KMS-11 (cell line): Measurements from ENCODE around the gene IGF2R.

Experiments
- H2AFZ ChIP-seq: fragments of 200-600 bp; sonication (generic); 2 replicates; pipeline ENCODE4 v1.6.1; 2016; ENCODE audit warnings: antibody characterized with exemption, mixed run types, low read depth
- H3K27ac ChIP-seq: fragments of 200-600 bp; sonication (generic); 2 replicates; pipeline ENCODE4 v1.6.1; 2016; ENCODE audit warnings: mild to moderate bottlenecking, mixed run types
- H3K27me3 ChIP-seq: fragments of 200-600 bp; sonication (generic); 2 replicates; pipeline ENCODE4 v1.6.1; 2017; ENCODE audit warnings: mild to moderate bottlenecking, low read depth, mixed run types, moderate library complexity; ENCODE audit not compliant: insufficient read depth
- H3K36me3 ChIP-seq: fragments of 200-600 bp; sonication (generic); 2 replicates; pipeline ENCODE4 v1.6.1; 2017; ENCODE audit warnings: mild to moderate bottlenecking, mixed run types; ENCODE audit not compliant: insufficient read depth
- H3K4me1 ChIP-seq: fragments of 200-600 bp; sonication (generic); 2 replicates; pipeline ENCODE4 v1.6.1; 2016; ENCODE audit warnings: mild to moderate bottlenecking, low read depth, mixed run types; ENCODE audit not compliant: poor library complexity, severe bottlenecking
- H3K4me2 ChIP-seq: fragments of 200-600 bp; sonication (generic); 2 replicates; pipeline ENCODE4 v1.7.0; 2016; ENCODE audit warnings: mild to moderate bottlenecking, mixed run types
- H3K4me3 ChIP-seq: fragments of 200-600 bp; sonication (generic); IDR thresholded peaks from 2 replicates; pipeline ENCODE4 v1.6.1; 2017; ENCODE audit warnings: low read depth, low read length, mixed read lengths; ENCODE audit not compliant: insufficient read depth
- H3K79me2 ChIP-seq: fragments of 200-600 bp; sonication (generic); 2 replicates; pipeline ENCODE4 v1.6.1; 2016; ENCODE audit warnings: low read depth, mixed run types; ENCODE audit not compliant: insufficient read depth
- H3K9ac ChIP-seq: fragments of 200-600 bp; sonication (generic); 2 replicates; pipeline ENCODE4 v1.6.1; 2016; ENCODE audit warnings: mild to moderate bottlenecking, mixed run types
- H4K20me1 ChIP-seq: fragments of 200-600 bp; sonication (generic); 2 replicates; pipeline ENCODE4 v1.6.1; 2016; ENCODE audit warnings: mild to moderate bottlenecking, mixed run types; ENCODE audit not compliant: insufficient read depth
- CTCF ChIP-seq: fragments of 200-600 bp; sonication (generic); conservative IDR thresholded peaks from 2 replicates; pipeline ENCODE4 v1.6.1; 2017; ENCODE audit warnings: low read depth, mild to moderate bottlenecking, antibody characterized with exemption, low read length, moderate library complexity, mixed read lengths

The IGF2R gene

DNA sequence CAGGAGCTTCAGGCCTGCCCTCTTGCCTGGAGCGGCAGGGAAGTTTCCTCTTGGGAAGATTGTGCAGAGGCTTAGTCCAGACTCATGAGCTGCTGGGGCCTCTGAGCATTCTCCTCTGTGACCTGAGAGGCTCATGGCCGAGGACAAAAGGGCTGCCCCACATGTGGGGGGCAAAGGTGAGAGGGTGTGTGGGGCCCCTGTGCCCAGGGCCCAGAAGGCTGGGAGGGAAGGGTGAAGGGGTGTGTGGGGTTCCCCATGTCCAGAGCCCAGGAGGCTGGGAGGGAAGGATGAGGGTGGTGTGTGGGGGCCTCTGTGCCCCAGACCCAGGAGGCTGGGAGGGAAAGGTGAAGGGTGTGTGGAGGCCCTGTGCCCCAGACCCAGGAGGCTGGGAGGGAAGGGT lies 101.9 kb downstream of the IGF2R start:
- H3K27ac ChIP-seq, result no peak overlapping the region

GRCh38 chr6:160071805-160072690 lies 103.2 kb downstream of the IGF2R start:
- no peak overlapping the region for H3K4me3 ChIP-seq
- TF ChIP-seq CTCF, result no peak
- H4K20me1 ChIP-seq, result no peaks in the 10 kb centered on the region
- no peak overlapping the region for H3K27ac ChIP-seq
- peaks cover 4% of the 10 kb centered on the region; the same call in 1 of the 2 replicates for H3K36me3 ChIP-seq
- no peak overlapping the region for H3K9ac ChIP-seq
- H3K79me2 ChIP-seq, result no peaks in the 10 kb centered on the region
- no peaks in the 10 kb centered on the region for H3K27me3 ChIP-seq
- H3K4me1 ChIP-seq, result peaks cover 39% of the 10 kb centered on the region
- H2AFZ ChIP-seq, result no peak overlapping the region
- H3K4me2 ChIP-seq, result no peak overlapping the region

More for the DNA sequence above, 101.9 kb downstream of the IGF2R start:
- Histone ChIP-seq H3K27me3 (no peaks in the 10 kb centered on the region), H4K20me1 (no peaks in the 10 kb centered on the region), H3K79me2 (no peaks in the 10 kb centered on the region), H3K4me2 (no peak overlapping the region; the same call in 1 of the 2 replicates), H3K9ac (no peak overlapping the region), H2AFZ (no peak overlapping the region), H3K4me3 (no peak overlapping the region), H3K36me3 (peaks cover 4% of the 10 kb centered on the region; the same call in 1 of the 2 replicates), H3K4me1 (peaks cover 48% of the 10 kb centered on the region)
- TF ChIP-seq CTCF, result no peak

GRCh38 chr6:160073272-160073671 lies 104.4 kb downstream of the IGF2R start:
- H3K36me3 ChIP-seq, result peaks cover 4% of the 10 kb centered on the region; the same call in 1 of the 2 replicates
- no peaks in the 10 kb centered on the region for H3K27me3 ChIP-seq
- H3K79me2 ChIP-seq, result no peaks in the 10 kb centered on the region
- no peak overlapping the region for H3K9ac ChIP-seq
- H3K27ac ChIP-seq, result no peak overlapping the region
- no peak overlapping the region for H3K4me3 ChIP-seq
- H3K4me2 ChIP-seq, result no peak overlapping the region
- no peaks in the 10 kb centered on the region for H4K20me1 ChIP-seq
- TF ChIP-seq CTCF, result no peak
- no peak overlapping the region for H2AFZ ChIP-seq
- peaks cover 26% of the 10 kb centered on the region for H3K4me1 ChIP-seq

GRCh38 chr6:160076009-160076408 lies 107.1 kb downstream of the IGF2R start:
- no peaks in the 10 kb centered on the region; the same call in 1 of the 2 replicates for H3K36me3 ChIP-seq
- H2AFZ ChIP-seq, result no peak overlapping the region
- no peak for TF ChIP-seq CTCF

More at GRCh38 chr6:160076009-160076408, 107.1 kb downstream of the IGF2R start:
- Histone ChIP-seq H3K4me2 (no peak overlapping the region), H3K79me2 (no peaks in the 10 kb centered on the region), H4K20me1 (no peaks in the 10 kb centered on the region), H3K4me3 (no peak overlapping the region), H3K4me1 (no peaks in the 10 kb centered on the region), H3K9ac (no peak overlapping the region), H3K27ac (no peak overlapping the region), H3K27me3 (no peaks in the 10 kb centered on the region)
